ENCODE measurements around the gene OR6Y1. TPM values are rescaled to one million over a fixed set of nuclear protein-coding genes. Genes with fewer than 3 reads are reported as not detected.

The OR6Y1 gene
- total RNA-seq, 3 donors from 2014 or later (not counting 1 experiment from before 2014, with no cell fraction given), result not detected

GRCh38 chr1:158496374-158496773 lies 57.8 kb downstream of the OR6Y1 start:
- H3K9me3 ChIP-seq (ENCODE audit: control insufficient read depth, insufficient read depth, low read length), result no peaks in the 10 kb centered on the region
- H3K27me3 Mint-ChIP-seq (ENCODE audit: low read depth in 2 of 2), result peaks cover 34 to 47% of the 10 kb centered on the region in 2 donors
- no peaks in the 10 kb centered on the region for H3K36me3 ChIP-seq (ENCODE audit: control insufficient read depth, insufficient read depth, low read length)
- ATAC-seq (no peak), DNase-seq (peak in 1 of 2 donors; percentile 6)
- H3K27ac ChIP-seq (ENCODE audit: low read length), result no peak overlapping the region
- intact Hi-C loops (cut with micrococcal nuclease), result no loop called here
- H3K27ac Mint-ChIP-seq, result no peak overlapping the region
- no peak for TF ChIP-seq CTCF (IDR thresholded peaks at IDR 0.05)
- no peaks in the 10 kb centered on the region for H3K36me3 Mint-ChIP-seq
- peaks cover 3% of the 10 kb centered on the region for H3K27me3 ChIP-seq (ENCODE audit: control insufficient read depth, insufficient read depth, low read length)
- no peaks in the 10 kb centered on the region for H3K4me1 ChIP-seq (ENCODE audit: control insufficient read depth, insufficient read depth, low read length)
- H3K4me3 ChIP-seq (ENCODE audit: low read length), result no peak overlapping the region
- no peak overlapping the region for H3K4me3 Mint-ChIP-seq
- no CpG with 5 or more reads among the region's 2 CpGs for WGBS (ENCODE audit: insufficient coverage)
- no peaks in the 10 kb centered on the region for H3K9me3 Mint-ChIP-seq
- H3K4me1 Mint-ChIP-seq, result no peaks in the 10 kb centered on the region

- intact Hi-C loops (cut with micrococcal nuclease), result no loop called here
- Mint-ChIP-seq H3K27me3 (ENCODE audit: low read depth in 2 of 2) (peaks cover 23 to 41% of the 10 kb centered on the region in 2 donors), H3K4me1 (no peaks in the 10 kb centered on the region), H3K27ac (no peak overlapping the region), H3K9me3 (no peaks in the 10 kb centered on the region), H3K36me3 (no peaks in the 10 kb centered on the region), H3K4me3 (no peak overlapping the region)
- Histone ChIP-seq H3K27ac (ENCODE audit: low read length) (no peak overlapping the region), H3K4me1 (ENCODE audit: control insufficient read depth, insufficient read depth, low read length) (no peaks in the 10 kb centered on the region), H3K27me3 (ENCODE audit: control insufficient read depth, insufficient read depth, low read length) (peaks cover 3% of the 10 kb centered on the region), H3K4me3 (ENCODE audit: low read length) (no peak overlapping the region), H3K9me3 (ENCODE audit: control insufficient read depth, insufficient read depth, low read length) (no peaks in the 10 kb centered on the region), H3K36me3 (ENCODE audit: control insufficient read depth, insufficient read depth, low read length) (no peaks in the 10 kb centered on the region)
- 70% methylated on average over 2 of the region's 2 CpGs for WGBS (ENCODE audit: insufficient coverage)
- ATAC-seq (no peak), DNase-seq (no peak)
- TF ChIP-seq CTCF (IDR thresholded peaks at IDR 0.05), result no peak
These were observed 59.4 kb downstream of the OR6Y1 start for GRCh38 chr1:158494796-158495195.

Other genes with a start within 250 kb of the OR6Y1 start
- gene CD1B, start 222.9 kb downstream of the OR6Y1 start, total RNA-seq, result not detected
- under 1 TPM in 1 of 3 donors, not detected in 2; 0.73 TPM for gene CD1E, start 200.5 kb downstream of the OR6Y1 start, total RNA-seq
- gene OR10T2, start 154.9 kb downstream of the OR6Y1 start, total RNA-seq, result not detected
- not detected for gene OR10K2, start 128.2 kb downstream of the OR6Y1 start, total RNA-seq
- gene OR10K1, start 92.6 kb downstream of the OR6Y1 start, total RNA-seq, result not detected
- gene OR10R2, start 82.2 kb downstream of the OR6Y1 start, total RNA-seq, result not detected
- gene OR6P1, start 16.2 kb upstream of the OR6Y1 start, total RNA-seq, result not detected
- gene OR10X1, start 25.5 kb upstream of the OR6Y1 start, total RNA-seq, result not detected
- not detected for gene OR10Z1, start 50.9 kb upstream of the OR6Y1 start, total RNA-seq
- gene SPTA1, start 132.3 kb upstream of the OR6Y1 start, total RNA-seq, result under 1 TPM in 1 of 3 donors, not detected in 2; 0.30 TPM
- not detected for gene OR6K2, start 146.2 kb upstream of the OR6Y1 start, total RNA-seq
- gene OR6K3, start 166.3 kb upstream of the OR6Y1 start, total RNA-seq, result 1 to 10 TPM in 1 of 3 donors, not detected in 2; 1.7 TPM
- gene OR6K6, start 200.3 kb upstream of the OR6Y1 start, total RNA-seq, result not detected
- gene OR6N1, start 217.8 kb upstream of the OR6Y1 start, total RNA-seq, result 1 to 10 TPM in 1 of 3 donors, not detected in 2; 4.0 TPM
- under 1 TPM in 1 of 3 donors, not detected in 2; 0.95 TPM for gene OR6N2, start 226.8 kb upstream of the OR6Y1 start, total RNA-seq

All from natural killer cell (primary cell).